Kasumi-1 (cell line): ENCODE measurements around the gene AURKB.
"Not testable (repeated sequence)": the region's sequence is repeated elsewhere in the genome, so short reads cannot be mapped to it uniquely, and the experiment has no call there.

ENCODE experiments used
- DNase-seq, 2 experiments: peaks; one replicate each; lab custom pipeline; 2025; lab: John Stamatoyannopoulos, UW

The AURKB gene

GRCh38 chr17:8209907-8210760 is at the start of gene AURKB:
TSS of gene AURKB (minus strand) at chr17:8210575. CDS start at chr17:8210224, 351 bp downstream.
- DNase-seq: peak; percentile 68 to 82

GRCh38 chr17:8257801-8258200 is 47.4 kb upstream of the AURKB start:
- no peak for DNase-seq

- DNase-seq: no peak
Measured at GRCh38 chr17:8256691-8257090, 46.3 kb upstream of the AURKB start.

GRCh38 chr17:8256291-8256690 is 45.9 kb upstream of the AURKB start:
- no peak for DNase-seq

GRCh38 chr17:8255499-8255898 is 45.1 kb upstream of the AURKB start:
- DNase-seq: no peak

GRCh38 chr17:8254881-8255280 is 44.5 kb upstream of the AURKB start:
- DNase-seq: no peak

- no peak for DNase-seq
Measured at GRCh38 chr17:8253801-8254200, 43.4 kb upstream of the AURKB start.

- DNase-seq: not testable (repeated sequence)
Measured at GRCh38 chr17:8251411-8251810, 41.0 kb upstream of the AURKB start.

GRCh38 chr17:8249621-8250500 is 39.5 kb upstream of the AURKB start:
- no peak for DNase-seq

- DNase-seq: peak; percentile 48 to 66
Measured at GRCh38 chr17:8248751-8249607, 38.6 kb upstream of the AURKB start, which contains the start of gene PFAS. TSS of gene PFAS (plus strand) at chr17:8249289. CDS start at chr17:8253938, 4,649 bp downstream.

- DNase-seq: no peak
Measured at GRCh38 chr17:8244768-8245167, 34.4 kb upstream of the AURKB start.

GRCh38 chr17:8243827-8244226 is 33.5 kb upstream of the AURKB start:
- no peak for DNase-seq

- DNase-seq: no peak
Measured at GRCh38 chr17:8237886-8238285, 27.5 kb upstream of the AURKB start.

- DNase-seq: no peak
Measured at GRCh38 chr17:8237175-8237574, 26.8 kb upstream of the AURKB start.

- no peak for DNase-seq
Measured at GRCh38 chr17:8235676-8236075, 25.3 kb upstream of the AURKB start.

GRCh38 chr17:8234361-8235270 is 24.2 kb upstream of the AURKB start:
- DNase-seq: no peak

GRCh38 chr17:8231701-8232100 is 21.3 kb upstream of the AURKB start:
- no peak for DNase-seq

GRCh38 chr17:8227238-8227581 is 16.8 kb upstream of the AURKB start:
- DNase-seq: no peak

- no peak for DNase-seq
Measured at GRCh38 chr17:8226536-8227237, 16.3 kb upstream of the AURKB start.

- no peak for DNase-seq
Measured at GRCh38 chr17:8225813-8226535, 15.6 kb upstream of the AURKB start.
